ENCODE measurements around the gene OR6V1. TPM values are rescaled to one million over a fixed set of nuclear protein-coding genes. Genes with fewer than 3 reads are reported as not detected.

OR6V1 gene
- total RNA-seq, 1 donor from 2014 or later, result not detected

GRCh38 chr7:143055754-143056153 lies 3.6 kb downstream of the OR6V1 start:
- Mint-ChIP-seq H3K27ac (ENCODE audit: unreplicated experiment) (no peak overlapping the region), H3K4me3 (ENCODE audit: unreplicated experiment) (no peak overlapping the region), H3K9me3 (ENCODE audit: unreplicated experiment) (no peaks in the 10 kb centered on the region), H3K4me1 (ENCODE audit: low read depth, unreplicated experiment) (no peaks in the 10 kb centered on the region), H3K36me3 (ENCODE audit: unreplicated experiment) (no peaks in the 10 kb centered on the region), H3K27me3 (ENCODE audit: unreplicated experiment) (no peaks in the 10 kb centered on the region)
- TF ChIP-seq CTCF (IDR thresholded peaks at IDR 0.05; ENCODE audit: partially characterized antibody, unreplicated experiment), result no peak
- no peak for DNase-seq

- Mint-ChIP-seq H3K4me1 (ENCODE audit: low read depth, unreplicated experiment) (no peaks in the 10 kb centered on the region), H3K4me3 (ENCODE audit: unreplicated experiment) (no peak overlapping the region), H3K27me3 (ENCODE audit: unreplicated experiment) (peaks cover 3% of the 10 kb centered on the region), H3K27ac (ENCODE audit: unreplicated experiment) (no peak overlapping the region), H3K36me3 (ENCODE audit: unreplicated experiment) (peaks cover 8% of the 10 kb centered on the region), H3K9me3 (ENCODE audit: unreplicated experiment) (peaks cover 4% of the 10 kb centered on the region)
- no peak for DNase-seq
- TF ChIP-seq CTCF (IDR thresholded peaks at IDR 0.05; ENCODE audit: partially characterized antibody, unreplicated experiment), result no peak
These were observed 11.6 kb downstream of the OR6V1 start for GRCh38 chr7:143063741-143064140.

- peaks cover 8% of the 10 kb centered on the region for H3K36me3 Mint-ChIP-seq (ENCODE audit: unreplicated experiment)
- H3K4me1 Mint-ChIP-seq (ENCODE audit: low read depth, unreplicated experiment), result no peaks in the 10 kb centered on the region
- H3K4me3 Mint-ChIP-seq (ENCODE audit: unreplicated experiment), result no peak overlapping the region
- DNase-seq, result no peak
- no peak overlapping the region for H3K27ac Mint-ChIP-seq (ENCODE audit: unreplicated experiment)
- peaks cover 3% of the 10 kb centered on the region for H3K9me3 Mint-ChIP-seq (ENCODE audit: unreplicated experiment)
- peaks cover 4% of the 10 kb centered on the region for H3K27me3 Mint-ChIP-seq (ENCODE audit: unreplicated experiment)
- TF ChIP-seq CTCF (IDR thresholded peaks at IDR 0.05; ENCODE audit: partially characterized antibody, unreplicated experiment), result no peak
These were observed 16.3 kb downstream of the OR6V1 start for GRCh38 chr7:143068446-143068845.

- TF ChIP-seq CTCF (IDR thresholded peaks at IDR 0.05; ENCODE audit: partially characterized antibody, unreplicated experiment), result no peak
- no peaks in the 10 kb centered on the region for H3K36me3 Mint-ChIP-seq (ENCODE audit: unreplicated experiment)
- no peak for DNase-seq
- peaks cover 2% of the 10 kb centered on the region for H3K27me3 Mint-ChIP-seq (ENCODE audit: unreplicated experiment)
- H3K4me3 Mint-ChIP-seq (ENCODE audit: unreplicated experiment), result no peak overlapping the region
- H3K9me3 Mint-ChIP-seq (ENCODE audit: unreplicated experiment), result no peaks in the 10 kb centered on the region
- no peaks in the 10 kb centered on the region for H3K4me1 Mint-ChIP-seq (ENCODE audit: low read depth, unreplicated experiment)
- no peak overlapping the region for H3K27ac Mint-ChIP-seq (ENCODE audit: unreplicated experiment)
These were observed 17.9 kb downstream of the OR6V1 start for GRCh38 chr7:143069912-143070500.

GRCh38 chr7:143073556-143073955 lies 21.4 kb downstream of the OR6V1 start:
- Mint-ChIP-seq H3K4me1 (ENCODE audit: low read depth, unreplicated experiment) (no peaks in the 10 kb centered on the region), H3K36me3 (ENCODE audit: unreplicated experiment) (no peaks in the 10 kb centered on the region), H3K4me3 (ENCODE audit: unreplicated experiment) (no peak overlapping the region), H3K9me3 (ENCODE audit: unreplicated experiment) (no peaks in the 10 kb centered on the region), H3K27ac (ENCODE audit: unreplicated experiment) (no peak overlapping the region), H3K27me3 (ENCODE audit: unreplicated experiment) (peaks cover 2% of the 10 kb centered on the region)
- no peak for DNase-seq
- TF ChIP-seq CTCF (IDR thresholded peaks at IDR 0.05; ENCODE audit: partially characterized antibody, unreplicated experiment), result no peak
